WI38 (cell line): ENCODE data around the gene ZC3H18.

ENCODE experiments used
- H3K4me3 ChIP-seq: 2 replicates; pipeline ENCODE4 v1.5.1; 2011; ENCODE audit warnings: low read depth, mild to moderate bottlenecking, control low read depth, low read length
- CTCF ChIP-seq: IDR thresholded peaks from 2 replicates; pipeline ENCODE4 v1.5.1; 2012; ENCODE audit warnings: low read depth, mild to moderate bottlenecking, control low read depth, low read length

Gene ZC3H18

GRCh38 chr16:88653596-88654362 lies 83.6 kb downstream of the ZC3H18 start:
- H3K4me3 ChIP-seq = no peak overlapping the region
- no peak for TF ChIP-seq CTCF

GRCh38 chr16:88654363-88655052 lies 84.3 kb downstream of the ZC3H18 start:
- H3K4me3 ChIP-seq = no peak overlapping the region
- TF ChIP-seq CTCF = no peak

GRCh38 chr16:88655053-88655732 lies 85.0 kb downstream of the ZC3H18 start:
- no peak for TF ChIP-seq CTCF

GRCh38 chr16:88655733-88656281 lies 85.6 kb downstream of the ZC3H18 start:
- TF ChIP-seq CTCF = no peak
- H3K4me3 ChIP-seq = no peak overlapping the region

More at GRCh38 chr16:88655053-88655732, 85.0 kb downstream of the ZC3H18 start:
- H3K4me3 ChIP-seq = no peak overlapping the region

- no peak for TF ChIP-seq CTCF
- H3K4me3 ChIP-seq = no peak overlapping the region
Observed at GRCh38 chr16:88656291-88656980, 86.2 kb downstream of the ZC3H18 start.

GRCh38 chr16:88657371-88657770 lies 87.2 kb downstream of the ZC3H18 start:
- no peak for TF ChIP-seq CTCF
- no peak overlapping the region for H3K4me3 ChIP-seq
